Activated effector memory CD4-positive, alpha-beta T cell treated with anti-CD3 and anti-CD28 coated beads, Interleukin-2, amount 50 U/mL, for 16 hours (primary cell): ENCODE data around the gene PLIN1.

Experiments used
- DNase-seq: peaks from one replicate; pipeline ENCODE4 v3.0.0-alpha.2; 2020

The PLIN1 gene

GRCh38 chr15:89652131-89652530, 27.0 kb downstream of the PLIN1 start:
- peak; percentile 21 for DNase-seq

- DNase-seq = peak; percentile 51
Observed at GRCh38 chr15:89649716-89650115, 29.5 kb downstream of the PLIN1 start.

GRCh38 chr15:89649013-89649625, 30.0 kb downstream of the PLIN1 start:
- peak; percentile 60 for DNase-seq

GRCh38 chr15:89648106-89649012, 30.8 kb downstream of the PLIN1 start:
- peak; percentile 43 for DNase-seq

- DNase-seq = peak; percentile 88
Observed at GRCh38 chr15:89647191-89647851, 31.8 kb downstream of the PLIN1 start.

GRCh38 chr15:89646416-89647141, 32.6 kb downstream of the PLIN1 start:
- peak; percentile 42 for DNase-seq

GRCh38 chr15:89645680-89646079, 33.5 kb downstream of the PLIN1 start:
- peak; percentile 52 for DNase-seq

- peak; percentile 53 for DNase-seq
Observed at GRCh38 chr15:89642106-89642505, 37.1 kb downstream of the PLIN1 start.

- DNase-seq = no peak
Observed at GRCh38 chr15:89641053-89641452, 38.1 kb downstream of the PLIN1 start.

GRCh38 chr15:89640245-89640644, 38.9 kb downstream of the PLIN1 start:
- DNase-seq = no peak

GRCh38 chr15:89633585-89633984, 45.6 kb downstream of the PLIN1 start:
- no peak for DNase-seq

GRCh38 chr15:89632563-89633430, 46.4 kb downstream of the PLIN1 start:
- DNase-seq = peak; percentile 50

- DNase-seq = peak; percentile 50
Observed at GRCh38 chr15:89631902-89632264, 47.3 kb downstream of the PLIN1 start.

GRCh38 chr15:89630974-89631901, 47.9 kb downstream of the PLIN1 start:
- peak; percentile 49 for DNase-seq

GRCh38 chr15:89630260-89630659, 48.9 kb downstream of the PLIN1 start:
- no peak for DNase-seq

- DNase-seq = no peak
Observed at GRCh38 chr15:89629829-89630228, 49.3 kb downstream of the PLIN1 start.

GRCh38 chr15:89628806-89629715, 50.1 kb downstream of the PLIN1 start:
- DNase-seq = no peak

GRCh38 chr15:89628301-89628700, 50.9 kb downstream of the PLIN1 start:
- DNase-seq = no peak

- no peak for DNase-seq
Observed at GRCh38 chr15:89627256-89627970, 51.8 kb downstream of the PLIN1 start.
